RWPE1 (cell line): Measurements from ENCODE around the gene VMO1.

ENCODE experiments used
- CTCF ChIA-PET: fragments of 350-600 bp; sonication (Branson Sonifier 250); formaldehyde crosslinking; extraction: SDS; loops from one replicate; lab custom pipeline; 2021; lab: Yijun Ruan, JAX
- POLR2A ChIA-PET: fragments of 400-600 bp; formaldehyde crosslinking; extraction: SDS; loops from one replicate; lab custom pipeline; 2020; ENCODE audit warnings: antibody characterized with exemption; ENCODE audit not compliant: low non-redundant PET; lab: Yijun Ruan, JAX
- DNase-seq: peaks from one replicate; pipeline ENCODE4 v3.0.0; 2012; ENCODE audit warnings: low spot score
- H3K27ac ChIP-seq: fragments of 450-650 bp; 2 replicates; pipeline ENCODE4 v1.5.1; 2017
- CTCF ChIP-seq: fragments of 450-650 bp; conservative IDR thresholded peaks from 2 replicates; pipeline ENCODE4 v1.5.1; 2017; ENCODE audit warnings: low read depth, mild to moderate bottlenecking

VMO1 gene

GRCh38 chr17:4738136-4739121 lies 47.7 kb downstream of the VMO1 start:
- CTCF ChIA-PET, result interaction anchor here (0.9 to 1.1 kb wide), 3 partner anchors 26 to 52 kb away, joined by 3 to 4 read pairs (median 3); partner anchors contain the start of gene ARRB2
- POLR2A ChIA-PET, result interaction anchor here (0.6 kb wide), 1 partner anchor 28 kb away, joined by 3 read pairs; no protein-coding TSS in a partner anchor
- no peak for TF ChIP-seq CTCF
- H3K27ac ChIP-seq, result no peak overlapping the region
- peak; percentile 46 for DNase-seq

GRCh38 chr17:4735876-4736651 lies 50.1 kb downstream of the VMO1 start:
- H3K27ac ChIP-seq, result no peak overlapping the region
- no peak for TF ChIP-seq CTCF
- CTCF ChIA-PET, result interaction anchor here (0.6 to 1.4 kb wide), 4 partner anchors 27 to 144 kb away, joined by 3 to 5 read pairs (median 4); no protein-coding TSS in a partner anchor
- DNase-seq, result no peak
- POLR2A ChIA-PET, result no interaction called here
